ENCODE data around the gene TFAP2B.

GRCh38 chr6:50843842-50844241 lies 25.2 kb downstream of the TFAP2B start:
- TF ChIP-seq CTCF (IDR thresholded peaks at IDR 0.05; ENCODE audit: low read depth, low read length): no peak
- no peak for TF ChIP-seq POLR2A (IDR thresholded peaks at IDR 0.05; ENCODE audit: extremely low read depth, insufficient read length)
- TF ChIP-seq MAX (IDR thresholded peaks at IDR 0.05; ENCODE audit: low read depth, low read length): no peak
